Measurements from ENCODE around the gene SLC39A7. TPM values are rescaled to one million over a fixed set of nuclear protein-coding genes. Genes with fewer than 3 reads are reported as not detected.

Gene SLC39A7
- total and polyA plus RNA-seq, 2 of the 13 experiments (the other 11 are each of a cell fraction or from before 2014, with no cell fraction given), result 142 to 229 TPM

DNA sequence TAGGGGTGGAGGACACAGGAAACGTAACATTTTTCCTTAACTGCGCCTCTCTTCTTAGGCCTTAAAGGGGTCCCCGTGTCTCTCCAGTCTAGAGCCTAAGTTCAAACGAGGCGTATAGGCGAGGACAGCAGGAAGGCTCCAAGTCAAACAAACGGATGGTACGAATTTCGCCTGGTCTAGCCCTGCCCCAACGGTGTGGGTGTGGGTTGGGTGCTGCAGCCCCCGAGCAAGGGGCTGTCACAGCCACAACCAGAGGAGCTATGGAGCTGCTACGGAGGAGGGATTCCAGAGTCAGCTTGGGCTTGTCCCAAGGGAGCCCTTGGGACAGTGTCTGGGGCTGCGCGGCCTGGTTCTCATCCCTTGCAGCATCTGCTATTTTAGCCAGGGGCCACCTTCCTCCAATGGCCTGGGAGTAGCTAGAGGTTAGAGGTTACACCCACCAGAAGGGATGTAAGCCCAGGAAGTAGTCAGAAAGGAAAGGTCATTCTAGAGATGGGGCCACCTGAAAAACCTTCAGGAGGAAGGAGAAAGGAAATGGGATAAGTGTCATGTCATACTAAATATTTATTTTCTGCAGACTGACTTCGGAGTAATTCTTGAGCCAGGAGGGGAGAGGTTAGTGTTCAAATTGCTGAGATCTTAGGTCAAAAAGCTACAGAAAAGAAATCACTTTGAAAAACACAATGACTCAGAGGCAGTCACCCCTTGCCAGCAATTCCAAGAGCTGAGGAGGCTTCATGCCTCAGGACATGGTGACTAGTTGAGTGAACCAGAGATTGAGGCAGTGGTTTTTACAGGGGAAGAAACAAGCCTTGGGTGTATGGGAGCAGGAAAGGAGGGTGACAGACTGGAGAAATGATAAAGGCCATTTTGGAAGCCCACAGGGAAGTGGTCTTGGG lies 49.3 kb downstream of the SLC39A7 start (continued):
- TF ChIP-seq ZNF326 (CRISPR knock-in tag; IDR thresholded peaks at IDR 0.05; ENCODE audit: borderline replicate concordance), result 0 out of 2 replicates have a peak, but pooled peaks have one; percentile 10
- TF ChIP-seq ZNF20 (CRISPR knock-in tag; IDR thresholded peaks at IDR 0.05), result no peak
- no peak for TF ChIP-seq ZNF260 (CRISPR knock-in tag; IDR thresholded peaks at IDR 0.05; ENCODE audit: borderline replicate concordance, low read depth)
- TF ChIP-seq HCFC1 (IDR thresholded peaks at IDR 0.05; ENCODE audit: low read depth, low read length), result no peak
- TF ChIP-seq GLI4 (CRISPR knock-in tag; IDR thresholded peaks at IDR 0.05; ENCODE audit: borderline replicate concordance), result peak; percentile 86
- no peak for TF ChIP-seq GFI1 (CRISPR knock-in tag; IDR thresholded peaks at IDR 0.05; ENCODE audit: borderline replicate concordance)
- no peak for TF ChIP-seq ZNF816 (CRISPR knock-in tag; IDR thresholded peaks at IDR 0.05; ENCODE audit: borderline replicate concordance)
- no peak for TF ChIP-seq ZNF850 (CRISPR knock-in tag; conservative IDR thresholded peaks at IDR 0.05)
- TF ChIP-seq SMYD3 (CRISPR knock-in tag; IDR thresholded peaks at IDR 0.05), result no peak
- TF ChIP-seq ZNF501 (CRISPR knock-in tag; IDR thresholded peaks at IDR 0.05), result no peak; the same call in 1 of the 2 replicates
- 0 out of 2 replicates have a peak, but pooled peaks have one; percentile 43 for TF ChIP-seq DNMT3B (CRISPR knock-in tag; conservative IDR thresholded peaks at IDR 0.05)
- TF ChIP-seq ARNT (IDR thresholded peaks at IDR 0.05), result no peak
- no peak for TF ChIP-seq HNRNPLL (IDR thresholded peaks at IDR 0.05; ENCODE audit: low read depth, low read length, poor library complexity, severe bottlenecking)
- TF ChIP-seq ZC3H13 (CRISPR knock-in tag; IDR thresholded peaks at IDR 0.05), result peak; percentile 62
- no peak for TF ChIP-seq KAT7 (CRISPR knock-in tag; IDR thresholded peaks at IDR 0.05; ENCODE audit: borderline replicate concordance)
- TF ChIP-seq CBX5 (CRISPR knock-in tag; IDR thresholded peaks at IDR 0.05; ENCODE audit: borderline replicate concordance), result no peak
- TF ChIP-seq, protein P1, sequence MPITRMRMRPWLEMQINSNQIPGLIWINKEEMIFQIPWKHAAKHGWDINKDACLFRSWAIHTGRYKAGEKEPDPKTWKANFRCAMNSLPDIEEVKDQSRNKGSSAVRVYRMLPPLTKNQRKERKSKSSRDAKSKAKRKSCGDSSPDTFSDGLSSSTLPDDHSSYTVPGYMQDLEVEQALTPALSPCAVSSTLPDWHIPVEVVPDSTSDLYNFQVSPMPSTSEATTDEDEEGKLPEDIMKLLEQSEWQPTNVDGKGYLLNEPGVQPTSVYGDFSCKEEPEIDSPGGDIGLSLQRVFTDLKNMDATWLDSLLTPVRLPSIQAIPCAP (CRISPR knock-in tag; IDR thresholded peaks at IDR 0.05; ENCODE audit: low read depth), result no peak
- TF ChIP-seq ZSCAN20 (CRISPR knock-in tag; IDR thresholded peaks at IDR 0.05; ENCODE audit: borderline replicate concordance), result 0 out of 2 replicates have a peak, but pooled peaks have one; percentile 17
- TF ChIP-seq TBX3 (IDR thresholded peaks at IDR 0.05; ENCODE audit: borderline replicate concordance), result no peak
- no peak for TF ChIP-seq HNRNPUL1 (IDR thresholded peaks at IDR 0.05; ENCODE audit: low read depth, low read length)
- TF ChIP-seq ZNF737 (CRISPR knock-in tag; IDR thresholded peaks at IDR 0.05; ENCODE audit: borderline replicate concordance), result 0 out of 2 replicates have a peak, but pooled peaks have one; percentile 68
- TF ChIP-seq, protein P2, sequence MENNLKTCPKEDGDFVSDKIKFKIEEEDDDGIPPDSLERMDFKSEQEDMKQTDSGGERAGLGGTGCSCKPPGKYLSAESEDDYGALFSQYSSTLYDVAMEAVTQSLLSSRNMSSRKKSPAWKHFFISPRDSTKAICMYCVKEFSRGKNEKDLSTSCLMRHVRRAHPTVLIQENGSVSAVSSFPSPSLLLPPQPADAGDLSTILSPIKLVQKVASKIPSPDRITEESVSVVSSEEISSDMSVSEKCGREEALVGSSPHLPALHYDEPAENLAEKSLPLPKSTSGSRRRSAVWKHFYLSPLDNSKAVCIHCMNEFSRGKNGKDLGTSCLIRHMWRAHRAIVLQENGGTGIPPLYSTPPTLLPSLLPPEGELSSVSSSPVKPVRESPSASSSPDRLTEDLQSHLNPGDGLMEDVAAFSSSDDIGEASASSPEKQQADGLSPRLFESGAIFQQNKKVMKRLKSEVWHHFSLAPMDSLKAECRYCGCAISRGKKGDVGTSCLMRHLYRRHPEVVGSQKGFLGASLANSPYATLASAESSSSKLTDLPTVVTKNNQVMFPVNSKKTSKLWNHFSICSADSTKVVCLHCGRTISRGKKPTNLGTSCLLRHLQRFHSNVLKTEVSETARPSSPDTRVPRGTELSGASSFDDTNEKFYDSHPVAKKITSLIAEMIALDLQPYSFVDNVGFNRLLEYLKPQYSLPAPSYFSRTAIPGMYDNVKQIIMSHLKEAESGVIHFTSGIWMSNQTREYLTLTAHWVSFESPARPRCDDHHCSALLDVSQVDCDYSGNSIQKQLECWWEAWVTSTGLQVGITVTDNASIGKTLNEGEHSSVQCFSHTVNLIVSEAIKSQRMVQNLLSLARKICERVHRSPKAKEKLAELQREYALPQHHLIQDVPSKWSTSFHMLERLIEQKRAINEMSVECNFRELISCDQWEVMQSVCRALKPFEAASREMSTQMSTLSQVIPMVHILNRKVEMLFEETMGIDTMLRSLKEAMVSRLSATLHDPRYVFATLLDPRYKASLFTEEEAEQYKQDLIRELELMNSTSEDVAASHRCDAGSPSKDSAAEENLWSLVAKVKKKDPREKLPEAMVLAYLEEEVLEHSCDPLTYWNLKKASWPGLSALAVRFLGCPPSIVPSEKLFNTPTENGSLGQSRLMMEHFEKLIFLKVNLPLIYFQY (CRISPR knock-in tag; IDR thresholded peaks at IDR 0.05; ENCODE audit: borderline replicate concordance), result no peak
- TF ChIP-seq, protein P3, sequence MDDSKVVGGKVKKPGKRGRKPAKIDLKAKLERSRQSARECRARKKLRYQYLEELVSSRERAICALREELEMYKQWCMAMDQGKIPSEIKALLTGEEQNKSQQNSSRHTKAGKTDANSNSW (CRISPR knock-in tag; IDR thresholded peaks at IDR 0.05; ENCODE audit: borderline replicate concordance), result 0 out of 2 replicates have a peak, but pooled peaks have one; percentile 81
- peak; percentile 18; the same call in 1 of the 2 replicates for TF ChIP-seq PHF20 (CRISPR knock-in tag; IDR thresholded peaks at IDR 0.05)
- 0 out of 2 replicates have a peak, but pooled peaks have one; percentile 10 for TF ChIP-seq ETV6 (CRISPR knock-in tag; conservative IDR thresholded peaks at IDR 0.05)
